Mesenchymal stem cell (in vitro differentiated cells and primary cell): ENCODE measurements around the gene CDH23.

Source experiments
- DNase-seq: peaks from one replicate; pipeline ENCODE4 v3.0.0-alpha.2; 2013
- H2AFZ ChIP-seq: one replicate; pipeline ENCODE4 v1.6.1; 2013; ENCODE audit warnings: low read depth, mild to moderate bottlenecking, control low read depth, inconsistent platforms, low read length, moderate library complexity
- H2AK5ac ChIP-seq: 2 replicates; pipeline ENCODE4 v1.6.1; 2013; ENCODE audit warnings: low read length, moderate library complexity, mild to moderate bottlenecking, inconsistent platforms; ENCODE audit not compliant: severe bottlenecking
- H2BK120ac ChIP-seq: one replicate; pipeline ENCODE4 v1.6.1; 2013; ENCODE audit warnings: low read depth, mild to moderate bottlenecking, inconsistent platforms, low read length, moderate library complexity
- H2BK12ac ChIP-seq, 2 experiments: one replicate each; pipeline ENCODE4 v1.6.1; 2013; ENCODE audit warnings: inconsistent platforms in 2 of 2, low read length in 2 of 2, mild to moderate bottlenecking in 2 of 2, moderate library complexity in 2 of 2, control low read depth in 1 of 2
- H2BK15ac ChIP-seq: one replicate; pipeline ENCODE4 v1.6.1; 2013; ENCODE audit warnings: mild to moderate bottlenecking, low read depth, inconsistent platforms; ENCODE audit not compliant: poor library complexity, severe bottlenecking
- H2BK5ac ChIP-seq: 2 replicates; pipeline ENCODE4 v1.6.1; 2013; ENCODE audit warnings: low read depth, mild to moderate bottlenecking, low read length, control low read depth, inconsistent platforms; ENCODE audit not compliant: poor library complexity, severe bottlenecking
- H3K14ac ChIP-seq, 2 experiments: one replicate each; pipeline ENCODE4 v1.6.1; 2013; ENCODE audit warnings: inconsistent platforms in 2 of 2, low read length in 2 of 2, control low read depth in 1 of 2, mild to moderate bottlenecking in 1 of 2, moderate library complexity in 1 of 2
- H3K18ac ChIP-seq, 2 experiments: one replicate each; pipeline ENCODE4 v1.6.1; 2013; ENCODE audit warnings: inconsistent platforms in 2 of 2, low read length in 2 of 2, control low read depth in 1 of 2, low read depth in 1 of 2, mild to moderate bottlenecking in 1 of 2
- H3K23ac ChIP-seq, 2 experiments: one replicate each; pipeline ENCODE4 v1.6.1; 2013; ENCODE audit warnings: inconsistent platforms in 2 of 2, low read length in 2 of 2, mild to moderate bottlenecking in 2 of 2, moderate library complexity in 2 of 2, control low read depth in 1 of 2
- H3K27ac ChIP-seq: 2 replicates; pipeline ENCODE4 v1.5.1; 2013; ENCODE audit warnings: mild to moderate bottlenecking, moderate library complexity, low read length, control low read depth, inconsistent platforms; ENCODE audit not compliant: poor library complexity, severe bottlenecking
- H3K27me3 ChIP-seq, 2 experiments: 2 replicates each; pipeline versions ENCODE4 v1.6.1 to v1.7.0; 2013; ENCODE audit warnings: low read length in 2 of 2, mild to moderate bottlenecking in 2 of 2, moderate library complexity in 2 of 2, control low read depth in 1 of 2, inconsistent platforms in 1 of 2; ENCODE audit not compliant: control insufficient read depth in 1 of 2, insufficient read depth in 1 of 2
- H3K36me3 ChIP-seq, 2 experiments: 2 replicates each; pipeline versions ENCODE4 v1.6.1 to v1.7.0; 2013; ENCODE audit warnings: low read length in 2 of 2, control low read depth in 1 of 2, inconsistent platforms in 1 of 2, low read depth in 1 of 2, mild to moderate bottlenecking in 1 of 2; ENCODE audit not compliant: insufficient read depth in 2 of 2, control insufficient read depth in 1 of 2
- H3K4ac ChIP-seq, 2 experiments: one replicate each; pipeline ENCODE4 v1.6.1; 2013; ENCODE audit warnings: inconsistent platforms in 2 of 2, low read length in 2 of 2, mild to moderate bottlenecking in 2 of 2, moderate library complexity in 2 of 2, control low read depth in 1 of 2, low read depth in 1 of 2
- H3K4me1 ChIP-seq: 2 replicates; pipeline ENCODE4 v1.6.1; 2013; ENCODE audit warnings: low read depth, low read length, control low read depth; ENCODE audit not compliant: control insufficient read depth, insufficient read depth
- H3K4me2 ChIP-seq: 2 replicates; pipeline ENCODE4 v1.6.1; 2013; ENCODE audit warnings: low read length, mild to moderate bottlenecking, inconsistent platforms; ENCODE audit not compliant: poor library complexity, severe bottlenecking
- H3K4me3 ChIP-seq, 2 experiments: 2 replicates each; pipeline versions ENCODE4 v1.5.1 to v1.7.0; 2013; ENCODE audit warnings: low read length in 2 of 2, mild to moderate bottlenecking in 2 of 2, control low read depth in 1 of 2, low read depth in 1 of 2; ENCODE audit not compliant: insufficient read depth in 1 of 2
- H3K79me1 ChIP-seq: replicated peaks from 2 replicates; pipeline ENCODE4 v1.6.1; 2013; ENCODE audit warnings: mild to moderate bottlenecking, control low read depth, low read length, inconsistent platforms; ENCODE audit not compliant: poor library complexity, severe bottlenecking
- H3K9ac ChIP-seq: 2 replicates; pipeline ENCODE4 v1.7.0; 2013; ENCODE audit warnings: mild to moderate bottlenecking, low read length, moderate library complexity
- H3K9me3 ChIP-seq: 2 replicates; pipeline ENCODE4 v1.7.0; 2013; ENCODE audit warnings: mild to moderate bottlenecking, low read length; ENCODE audit not compliant: control insufficient read depth
- H4K8ac ChIP-seq: one replicate; pipeline ENCODE4 v1.6.1; 2013; ENCODE audit warnings: inconsistent platforms, mild to moderate bottlenecking, low read length, moderate library complexity
- H4K91ac ChIP-seq: one replicate; pipeline ENCODE4 v1.6.1; 2013; ENCODE audit warnings: mild to moderate bottlenecking, low read length, inconsistent platforms
- WGBS: methylation state at CpG from one replicate; pipeline ENCODE4 v1.1.7; 2013; ENCODE audit warnings: mixed read lengths; 5-methylcytosine and 5-hydroxymethylcytosine counted together

The CDH23 gene

GRCh38 chr10:71778071-71778825 lies 381.5 kb downstream of the CDH23 start:
- no peak overlapping the region for H4K91ac ChIP-seq
- no peak overlapping the region for H3K18ac ChIP-seq
- DNase-seq: no peak
- no peak overlapping the region for H3K4me2 ChIP-seq
- H3K27ac ChIP-seq: no peak overlapping the region
- no peak overlapping the region for H3K4ac ChIP-seq
- no peaks in the 10 kb centered on the region for H3K9me3 ChIP-seq
- no peaks in the 10 kb centered on the region for H3K36me3 ChIP-seq
- no peaks in the 10 kb centered on the region for H3K79me1 ChIP-seq
- no peak overlapping the region for H2BK15ac ChIP-seq
- H2AK5ac ChIP-seq: no peak overlapping the region
- H2BK5ac ChIP-seq: no peak overlapping the region
- no peak overlapping the region for H3K9ac ChIP-seq
- peaks cover 9% of the 10 kb centered on the region for H3K4me1 ChIP-seq
- no peak overlapping the region for H4K8ac ChIP-seq
- H3K4me3 ChIP-seq: no peak overlapping the region
- no peak overlapping the region for H2BK120ac ChIP-seq
- H3K27me3 ChIP-seq: peaks cover 19 to 60% of the 10 kb centered on the region in 2 experiments
- WGBS: 93% methylated on average over 7 of the region's 11 CpGs
- no peak overlapping the region for H2BK12ac ChIP-seq
- no peak overlapping the region for H3K14ac ChIP-seq
- no peak overlapping the region for H3K23ac ChIP-seq
- H2AFZ ChIP-seq: no peak overlapping the region

GRCh38 chr10:71779641-71780040 lies 382.9 kb downstream of the CDH23 start:
- Histone ChIP-seq H3K4ac (no peak overlapping the region), H3K4me3 (no peak overlapping the region), H3K14ac (no peak overlapping the region), H2BK120ac (no peak overlapping the region), H3K27ac (no peak overlapping the region), H3K23ac (no peak overlapping the region), H4K91ac (no peak overlapping the region), H2AFZ (no peak overlapping the region), H3K79me1 (no peaks in the 10 kb centered on the region), H2BK12ac (no peak overlapping the region), H3K36me3 (no peaks in the 10 kb centered on the region), H3K4me1 (no peaks in the 10 kb centered on the region), H2BK5ac (no peak overlapping the region), H4K8ac (no peak overlapping the region), H2AK5ac (no peak overlapping the region), H3K9ac (no peak overlapping the region), H3K18ac (no peak overlapping the region), H3K4me2 (no peak overlapping the region), H2BK15ac (no peak overlapping the region), H3K9me3 (no peaks in the 10 kb centered on the region), H3K27me3 (peaks cover 33 to 62% of the 10 kb centered on the region in 2 experiments)
- no peak for DNase-seq
- 87% methylated on average over 6 of the region's 6 CpGs for WGBS

DNA sequence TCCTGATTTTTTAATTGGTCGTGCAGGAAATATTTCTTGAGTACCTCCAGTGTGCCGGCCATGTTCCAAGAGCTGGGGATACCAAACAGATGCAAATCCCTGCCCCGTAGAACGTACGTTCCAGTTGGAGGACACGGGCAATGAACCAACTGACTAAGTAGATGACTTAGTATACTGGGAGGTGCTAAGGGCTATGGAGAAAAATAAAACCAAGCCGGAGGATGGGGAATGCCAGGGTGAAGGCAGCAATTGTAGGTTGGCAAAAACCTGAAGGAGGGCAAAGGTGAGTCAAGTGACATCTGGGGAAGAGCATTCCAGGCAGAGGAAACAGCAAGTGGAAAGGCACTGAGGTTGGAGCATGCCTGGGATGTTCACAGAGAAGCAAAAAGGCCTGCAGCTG lies 383.4 kb downstream of the CDH23 start:
- DNase-seq: no peak
- Histone ChIP-seq H2BK12ac (no peak overlapping the region), H2BK15ac (no peak overlapping the region), H3K23ac (no peak overlapping the region), H2AK5ac (no peak overlapping the region), H3K27ac (no peak overlapping the region), H4K91ac (no peak overlapping the region), H3K14ac (no peak overlapping the region), H3K36me3 (no peaks in the 10 kb centered on the region), H3K4ac (no peak overlapping the region), H3K4me1 (no peaks in the 10 kb centered on the region), H3K9me3 (no peaks in the 10 kb centered on the region), H2AFZ (no peak overlapping the region), H2BK5ac (no peak overlapping the region), H3K18ac (no peak overlapping the region), H3K79me1 (no peaks in the 10 kb centered on the region), H3K27me3 (peaks cover 38 to 61% of the 10 kb centered on the region in 2 experiments), H3K9ac (no peak overlapping the region), H2BK120ac (no peak overlapping the region), H4K8ac (no peak overlapping the region), H3K4me3 (no peak overlapping the region), H3K4me2 (no peak overlapping the region)
- WGBS: 94% methylated on average over 7 of the region's 7 CpGs

GRCh38 chr10:71780719-71781118 lies 384.0 kb downstream of the CDH23 start:
- no peak overlapping the region for H3K14ac ChIP-seq
- no peak overlapping the region for H3K23ac ChIP-seq
- WGBS: 78% methylated on average over 9 of the region's 9 CpGs
- H3K27ac ChIP-seq: no peak overlapping the region
- peaks cover 44 to 55% of the 10 kb centered on the region in 2 experiments for H3K27me3 ChIP-seq
- no peak overlapping the region for H2AK5ac ChIP-seq
- H2BK15ac ChIP-seq: no peak overlapping the region
- no peak overlapping the region for H2BK5ac ChIP-seq
- H3K9ac ChIP-seq: no peak overlapping the region
- no peak overlapping the region for H3K4ac ChIP-seq
- no peaks in the 10 kb centered on the region for H3K79me1 ChIP-seq
- no peaks in the 10 kb centered on the region for H3K36me3 ChIP-seq
- H3K4me1 ChIP-seq: no peaks in the 10 kb centered on the region
- no peak overlapping the region for H4K8ac ChIP-seq
- H2BK120ac ChIP-seq: no peak overlapping the region
- H4K91ac ChIP-seq: no peak overlapping the region
- no peak overlapping the region for H3K4me3 ChIP-seq
- no peak overlapping the region for H3K18ac ChIP-seq
- H2BK12ac ChIP-seq: no peak overlapping the region
- H3K4me2 ChIP-seq: no peak overlapping the region
- DNase-seq: no peak
- no peak overlapping the region for H2AFZ ChIP-seq
- H3K9me3 ChIP-seq: no peaks in the 10 kb centered on the region
